ENCODE measurements around the gene MRPL23. TPM values are rescaled to one million over a fixed set of nuclear protein-coding genes. Genes with fewer than 3 reads are reported as not detected.

MRPL23 gene
- total and polyA plus RNA-seq, 2 of the 13 experiments (the other 11 are each of a cell fraction or from before 2014, with no cell fraction given) = 67.8 to 123 TPM

GRCh38 chr11:1994121-1994520 lies 47.0 kb downstream of the MRPL23 start:
- no peak for ATAC-seq
- ChIA-PET CTCF (ENCODE audit: low intra/inter-chr PET ratio, low total read pairs) (no interaction called here), POLR2A (interaction anchor here (15.1 kb wide), 1 partner anchor 24 kb away, joined by 720 read pairs; no protein-coding TSS in a partner anchor)
- WGBS (ENCODE audit: low lambda C conversion rate) = 98% methylated on average over 4 of the region's 13 CpGs
- intact Hi-C loops (cut with micrococcal nuclease; ENCODE audit: unreplicated experiment) = no loop called here
- no peak overlapping the region for H2AFZ ChIP-seq (ENCODE audit: low read length)
- H3K79me2 ChIP-seq (ENCODE audit: insufficient read depth, low read length) = no peaks in the 10 kb centered on the region
- H4K20me1 ChIP-seq (ENCODE audit: insufficient read depth, low read length) = no peaks in the 10 kb centered on the region
- DNase-seq (ENCODE audit: low spot score) = no peak
- no peak overlapping the region for H3K9ac ChIP-seq (ENCODE audit: insufficient read depth, low read depth, low read length)
- no peak for FAIRE-seq
- no peaks in the 10 kb centered on the region for H3K36me3 ChIP-seq (replicated peaks in 1 of 2; ENCODE audit: control insufficient read depth in 1 of 2, insufficient read depth in 2 of 2, low read length in 2 of 2)
- no peak for TF ChIP-seq ZNF552 (CRISPR knock-in tag; IDR thresholded peaks at IDR 0.05; ENCODE audit: borderline replicate concordance)
- TF ChIP-seq HNRNPLL (IDR thresholded peaks at IDR 0.05; ENCODE audit: low read depth, low read length, poor library complexity, severe bottlenecking) = no peak
- TF ChIP-seq ZNF614 (CRISPR knock-in tag; IDR thresholded peaks at IDR 0.05; ENCODE audit: borderline replicate concordance) = no peak
- TF ChIP-seq ZNF674 (CRISPR knock-in tag; IDR thresholded peaks at IDR 0.05; ENCODE audit: low read depth) = no peak
- no peaks in the 10 kb centered on the region for H3K4me1 ChIP-seq (ENCODE audit: insufficient read depth, low read length)
- H3K9me3 ChIP-seq (ENCODE audit: low read length) = no peaks in the 10 kb centered on the region
- H3K4me2 ChIP-seq (ENCODE audit: low read depth, low read length) = no peak overlapping the region
- no peak overlapping the region for H3K27ac ChIP-seq (ENCODE audit: extremely low read length, insufficient read depth, low read length)
- no peak overlapping the region for H3K4me3 ChIP-seq (replicated peaks in 1 of 3; ENCODE audit: insufficient read depth in 1 of 3, low read depth in 2 of 3, low read length in 3 of 3)
- no TSS peak for BruUV-seq (replicated peaks)
- no peaks in the 10 kb centered on the region for H3K27me3 ChIP-seq (ENCODE audit: control insufficient read depth in 1 of 2, insufficient read depth in 2 of 2, low read length in 2 of 2)
- in situ Hi-C loops (cut with HindIII; ENCODE audit: extremely low pct_ligation_motif_present, low pct_unique_long_range_greater_than_20kb) = no loop called here

GRCh38 chr11:1997755-1998154 lies 50.6 kb downstream of the MRPL23 start, which contains the start of gene H19:
Gene H19, minus strand, starts transcription at chr11:1997842.
- ChIA-PET CTCF (ENCODE audit: low intra/inter-chr PET ratio, low total read pairs) (no interaction called here), POLR2A (interaction anchor here (1.3 kb wide), 1 partner anchor 9 kb away, joined by 5 read pairs; no protein-coding TSS in a partner anchor)
- H3K36me3 ChIP-seq (replicated peaks in 1 of 2; ENCODE audit: control insufficient read depth in 1 of 2, insufficient read depth in 2 of 2, low read length in 2 of 2) = no peaks in the 10 kb centered on the region
- DNase-seq (ENCODE audit: low spot score) = no peak
- intact Hi-C loops (cut with micrococcal nuclease; ENCODE audit: unreplicated experiment) = no loop called here
- H3K79me2 ChIP-seq (ENCODE audit: insufficient read depth, low read length) = no peaks in the 10 kb centered on the region
- H3K27ac ChIP-seq (ENCODE audit: extremely low read length, insufficient read depth, low read length) = no peak within 1 kb of the TSS
- H4K20me1 ChIP-seq (ENCODE audit: insufficient read depth, low read length) = no peaks in the 10 kb centered on the region
- no peaks in the 10 kb centered on the region for H3K4me1 ChIP-seq (ENCODE audit: insufficient read depth, low read length)
- H3K9me3 ChIP-seq (ENCODE audit: low read length) = no peaks in the 10 kb centered on the region
- no peak within 1 kb of the TSS for H3K4me3 ChIP-seq (replicated peaks in 1 of 3; ENCODE audit: insufficient read depth in 1 of 3, low read depth in 2 of 3, low read length in 3 of 3)
- BruUV-seq (replicated peaks) = no TSS peak
- H3K9ac ChIP-seq (ENCODE audit: insufficient read depth, low read depth, low read length) = no peak within 1 kb of the TSS
- H3K27me3 ChIP-seq (ENCODE audit: control insufficient read depth in 1 of 2, insufficient read depth in 2 of 2, low read length in 2 of 2) = no peaks in the 10 kb centered on the region
- no peak for FAIRE-seq
- no peak for ATAC-seq
- no peak within 1 kb of the TSS for H2AFZ ChIP-seq (ENCODE audit: low read length)
- no peak within 1 kb of the TSS for H3K4me2 ChIP-seq (ENCODE audit: low read depth, low read length)
- in situ Hi-C loops (cut with HindIII; ENCODE audit: extremely low pct_ligation_motif_present, low pct_unique_long_range_greater_than_20kb) = no loop called here
- TF ChIP-seq TAF15 (IDR thresholded peaks at IDR 0.05; ENCODE audit: low read depth, low read length, poor library complexity, severe bottlenecking) (no peak), ZNF724P (CRISPR knock-in tag; IDR thresholded peaks at IDR 0.05; ENCODE audit: borderline replicate concordance) (no peak), POGK (CRISPR knock-in tag; conservative IDR thresholded peaks at IDR 0.05) (no peak)
- no CpG with 5 or more reads among the region's 14 CpGs for WGBS (ENCODE audit: low lambda C conversion rate)

Measured in HepG2 (cell line).